DOHH2 (cell line): ENCODE measurements around the gene UCMA.

ENCODE experiments used
- H3F3A ChIP-seq: fragments of 200-600 bp; sonication (generic), shearing (Covaris generic); 2 replicates; pipeline ENCODE4 v1.6.0; 2016; ENCODE audit warnings: antibody characterized with exemption, mild to moderate bottlenecking; ENCODE audit not compliant: control insufficient read depth, insufficient read depth
- H3K27ac ChIP-seq: fragments of 200-600 bp; sonication (generic); 2 replicates; pipeline ENCODE4 v1.5.1; 2014; ENCODE audit warnings: low read depth, mild to moderate bottlenecking, low read length, moderate library complexity
- H3K27me3 ChIP-seq: fragments of 200-600 bp; sonication (generic); 2 replicates; pipeline ENCODE4 v1.6.1; 2014; ENCODE audit warnings: mild to moderate bottlenecking, low read length, mixed read lengths; ENCODE audit not compliant: control insufficient read depth
- H3K36me3 ChIP-seq: fragments of 200-600 bp; sonication (generic); 2 replicates; pipeline ENCODE4 v1.6.1; 2014; ENCODE audit warnings: mild to moderate bottlenecking, low read length, moderate library complexity, mixed read lengths; ENCODE audit not compliant: control insufficient read depth
- H3K4me1 ChIP-seq: fragments of 200-600 bp; sonication (generic); 2 replicates; pipeline ENCODE4 v1.6.1; 2014; ENCODE audit warnings: mild to moderate bottlenecking, low read length, mixed read lengths; ENCODE audit not compliant: control insufficient read depth
- H3K4me2 ChIP-seq: fragments of 200-600 bp; sonication (generic); 2 replicates; pipeline ENCODE4 v1.6.0; 2014; ENCODE audit warnings: mild to moderate bottlenecking, low read length, moderate library complexity
- H3K4me3 ChIP-seq: fragments of 200-600 bp; sonication (generic); 2 replicates; pipeline ENCODE4 v1.5.1; 2014; ENCODE audit warnings: mild to moderate bottlenecking, low read length, mixed read lengths
- H3K79me2 ChIP-seq: fragments of 200-600 bp; sonication (generic); 2 replicates; pipeline ENCODE4 v1.6.1; 2014; ENCODE audit warnings: mild to moderate bottlenecking, low read length, mixed read lengths; ENCODE audit not compliant: control insufficient read depth
- H3K9me2 ChIP-seq: fragments of 200-600 bp; sonication (generic); replicated peaks from 2 replicates; pipeline ENCODE4 v1.6.1; 2014; ENCODE audit warnings: mild to moderate bottlenecking, low read length, mixed read lengths; ENCODE audit not compliant: control insufficient read depth
- H3K9me3 ChIP-seq: fragments of 200-600 bp; sonication (generic); 2 replicates; pipeline ENCODE4 v1.6.1; 2014; ENCODE audit warnings: antibody characterized with exemption, low read length, mixed read lengths; ENCODE audit not compliant: control insufficient read depth, insufficient read depth
- H4K20me1 ChIP-seq: fragments of 200-600 bp; sonication (generic); 2 replicates; pipeline ENCODE4 v1.6.0; 2014; ENCODE audit warnings: low read depth, mild to moderate bottlenecking, antibody characterized with exemption, low read length, moderate library complexity; ENCODE audit not compliant: control insufficient read depth, insufficient read depth
- EZH2phosphoT487 ChIP-seq: fragments of 200-600 bp; sonication (generic); IDR thresholded peaks from 2 replicates; pipeline ENCODE4 v1.6.1; 2017; ENCODE audit warnings: borderline replicate concordance, mild to moderate bottlenecking, antibody characterized with exemption, low read length, moderate library complexity, mixed read lengths
- TF ChIP-seq, protein P1 (sequence below): fragments of 200-600 bp; sonication (generic); IDR thresholded peaks from one replicate; pipeline ENCODE4 v1.5.1; 2014; ENCODE audit warnings: antibody characterized with exemption, mild to moderate bottlenecking, low read depth, low read length; ENCODE audit not compliant: poor library complexity, severe bottlenecking

UCMA gene

DNA sequence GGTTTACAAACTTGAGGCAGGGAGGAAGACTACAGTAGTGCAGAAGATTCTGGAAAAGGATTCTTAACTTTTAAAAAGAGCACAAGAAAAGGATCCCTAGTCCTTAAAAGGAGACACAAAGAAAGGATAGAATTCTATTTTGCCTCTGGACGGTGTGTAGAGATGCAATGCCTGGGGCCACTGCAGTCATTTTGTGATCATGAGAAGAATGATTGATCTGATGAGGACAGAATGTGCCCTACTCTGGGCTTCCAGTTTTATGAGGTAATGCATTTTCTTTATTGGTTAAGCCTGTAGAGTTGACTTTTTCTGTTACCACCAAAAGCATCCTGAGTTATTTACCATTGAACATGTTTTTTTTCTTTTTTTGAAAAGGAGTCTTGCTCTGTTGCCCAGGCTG lies 28.3 kb upstream of the UCMA start:
- TF ChIP-seq EZH2phosphoT487 = no peak
- TF ChIP-seq, protein P1, sequence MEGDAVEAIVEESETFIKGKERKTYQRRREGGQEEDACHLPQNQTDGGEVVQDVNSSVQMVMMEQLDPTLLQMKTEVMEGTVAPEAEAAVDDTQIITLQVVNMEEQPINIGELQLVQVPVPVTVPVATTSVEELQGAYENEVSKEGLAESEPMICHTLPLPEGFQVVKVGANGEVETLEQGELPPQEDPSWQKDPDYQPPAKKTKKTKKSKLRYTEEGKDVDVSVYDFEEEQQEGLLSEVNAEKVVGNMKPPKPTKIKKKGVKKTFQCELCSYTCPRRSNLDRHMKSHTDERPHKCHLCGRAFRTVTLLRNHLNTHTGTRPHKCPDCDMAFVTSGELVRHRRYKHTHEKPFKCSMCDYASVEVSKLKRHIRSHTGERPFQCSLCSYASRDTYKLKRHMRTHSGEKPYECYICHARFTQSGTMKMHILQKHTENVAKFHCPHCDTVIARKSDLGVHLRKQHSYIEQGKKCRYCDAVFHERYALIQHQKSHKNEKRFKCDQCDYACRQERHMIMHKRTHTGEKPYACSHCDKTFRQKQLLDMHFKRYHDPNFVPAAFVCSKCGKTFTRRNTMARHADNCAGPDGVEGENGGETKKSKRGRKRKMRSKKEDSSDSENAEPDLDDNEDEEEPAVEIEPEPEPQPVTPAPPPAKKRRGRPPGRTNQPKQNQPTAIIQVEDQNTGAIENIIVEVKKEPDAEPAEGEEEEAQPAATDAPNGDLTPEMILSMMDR = no peak
- peaks cover 18% of the 10 kb centered on the region for H3K4me1 ChIP-seq
- H3K27ac ChIP-seq = no peak overlapping the region

DNA sequence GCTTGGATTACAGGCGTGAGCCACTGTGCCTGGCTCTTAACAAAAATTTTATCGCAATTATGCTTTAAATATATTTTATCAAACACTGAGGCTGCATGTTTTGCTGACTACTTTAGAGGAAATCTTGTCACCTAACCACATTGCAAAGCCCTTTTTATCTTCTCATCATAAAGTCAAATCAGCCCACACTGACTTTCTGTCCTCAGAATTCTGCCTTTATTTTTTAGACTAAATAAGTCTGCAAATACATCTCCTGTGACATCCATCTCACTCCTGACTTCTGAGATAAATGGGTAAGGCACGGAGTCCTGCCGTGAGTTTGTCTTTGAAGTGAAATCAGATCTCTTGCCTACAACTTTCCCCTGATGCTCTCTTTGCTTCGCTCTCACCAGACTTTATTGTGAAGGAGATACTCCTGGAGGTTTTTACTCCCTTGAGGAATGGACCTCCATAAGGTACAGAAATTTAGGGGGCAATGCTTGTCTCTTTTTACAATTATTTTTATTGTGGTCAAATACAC lies 23.5 kb upstream of the UCMA start:
- Histone ChIP-seq H3K4me2 (no peak overlapping the region), H3K36me3 (no peaks in the 10 kb centered on the region), H4K20me1 (no peaks in the 10 kb centered on the region), H3K9me3 (no peaks in the 10 kb centered on the region; the same call in 1 of the 2 replicates), H3K4me1 (peaks cover 24% of the 10 kb centered on the region), H3K27me3 (no peaks in the 10 kb centered on the region), H3K9me2 (no peaks in the 10 kb centered on the region), H3F3A (peaks cover 4% of the 10 kb centered on the region; the same call in 1 of the 2 replicates), H3K79me2 (no peaks in the 10 kb centered on the region), H3K27ac (no peak overlapping the region), H3K4me3 (no peak overlapping the region)
- TF ChIP-seq, protein P1 = no peak
- no peak for TF ChIP-seq EZH2phosphoT487

More for the DNA sequence above, 28.3 kb upstream of the UCMA start:
- Histone ChIP-seq H3K27me3 (no peaks in the 10 kb centered on the region), H3K9me2 (no peaks in the 10 kb centered on the region), H3K9me3 (no peaks in the 10 kb centered on the region; the same call in 1 of the 2 replicates), H4K20me1 (no peaks in the 10 kb centered on the region), H3K4me3 (no peak overlapping the region), H3F3A (no peaks in the 10 kb centered on the region), H3K4me2 (no peak overlapping the region), H3K36me3 (no peaks in the 10 kb centered on the region), H3K79me2 (no peaks in the 10 kb centered on the region)

DNA sequence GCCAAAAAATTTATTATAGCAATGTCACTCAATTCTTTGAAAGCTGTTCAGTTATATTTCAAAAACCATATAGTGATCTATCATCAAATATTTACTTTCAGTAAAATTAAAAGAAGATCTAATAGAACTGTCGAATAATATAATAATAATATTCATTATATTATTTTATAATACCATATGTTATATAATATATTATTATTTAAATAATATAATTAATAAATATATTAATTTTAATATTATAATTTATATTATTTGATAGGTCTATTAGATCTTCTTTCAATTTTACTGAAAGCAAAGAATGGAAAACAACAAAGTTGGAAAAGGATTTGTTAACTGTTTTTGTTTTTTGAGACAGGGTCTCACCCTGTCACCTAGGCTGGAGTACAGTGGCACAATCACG lies 22.5 kb upstream of the UCMA start:
- no peak overlapping the region for H3K27ac ChIP-seq
- H3F3A ChIP-seq = peaks cover 4% of the 10 kb centered on the region; the same call in 1 of the 2 replicates
- no peaks in the 10 kb centered on the region for H3K79me2 ChIP-seq
- H4K20me1 ChIP-seq = no peaks in the 10 kb centered on the region
- no peak overlapping the region for H3K4me2 ChIP-seq
- TF ChIP-seq, protein P1 = no peak
- no peak for TF ChIP-seq EZH2phosphoT487
- no peaks in the 10 kb centered on the region for H3K9me2 ChIP-seq
- H3K27me3 ChIP-seq = no peaks in the 10 kb centered on the region
- H3K4me1 ChIP-seq = peaks cover 34% of the 10 kb centered on the region
- no peak overlapping the region for H3K4me3 ChIP-seq
- H3K9me3 ChIP-seq = no peaks in the 10 kb centered on the region; the same call in 1 of the 2 replicates
- no peaks in the 10 kb centered on the region for H3K36me3 ChIP-seq
